Pancreas (tissue), 10 donors: ENCODE results near the gene GNAI1. TPM values are rescaled to one million over a fixed set of nuclear protein-coding genes. Genes with fewer than 3 reads are reported as not detected.

Source experiments
- ATAC-seq, 4 donors: fragments of 200-7000 bp; cut with Tn5 transposase; one replicate each; pipeline versions ENCODE4 v1.8.0 to v1.9.1; 2020; ENCODE audit warnings: mild to moderate bottlenecking in 4 of 4, moderate library complexity in 4 of 4
- DNase-seq, 6 donors: peaks; one replicate each; pipeline ENCODE4 v3.0.0-alpha.2; 2020
- FAIRE-seq: peaks from 2 replicates; lab custom pipeline; 2012; peaks lifted over from hg19 to GRCh38; lab: Jason Lieb, UNC
- H3K27ac ChIP-seq, 4 donors: fragments of 200-600 bp; sonication (generic); 1 replicate in 3 of 4; 2 replicates in 1 of 4; pipeline versions ENCODE4 v1.5.0 to v1.8.0; 2020
- H3K27me3 ChIP-seq, 4 donors: fragments of 200-600 bp; one replicate each; pipeline ENCODE4 v1.8.0; 2021
- H3K36me3 ChIP-seq, 3 donors: fragments of 200-600 bp; sonication (generic) in 1 of 3; one replicate each; pipeline versions ENCODE4 v1.5.0 to v1.8.0; 2020 to 2021
- H3K4me1 ChIP-seq, 3 donors: fragments of 200-600 bp; one replicate each; pipeline ENCODE4 v1.8.0; 2021
- H3K4me3 ChIP-seq, 4 donors: fragments of 200-600 bp; sonication (generic) in 2 of 4; one replicate each; pipeline versions ENCODE4 v1.5.0 to v1.8.0; 2020 to 2021
- H3K9me3 ChIP-seq, 4 donors: fragments of 200-600 bp; one replicate each; pipeline ENCODE4 v1.8.0; 2021
- CTCF ChIP-seq, 4 donors: fragments of 200-600 bp; sonication (generic) in 3 of 4; IDR thresholded peaks; one replicate each; pipeline versions ENCODE4 v1.5.0 to v1.8.0; 2021; ENCODE audit warnings: antibody characterized with exemption in 4 of 4
- WGBS, 2 donors: extraction: QIAGEN DNeasy Blood & Tissue Kit; methylation state at CpG; one replicate each; pipeline ENCODE4 v1.1.7; 2013; 5-methylcytosine and 5-hydroxymethylcytosine counted together
- intact Hi-C, 3 donors: fragments of 100-400 bp; cut with DNase I; formaldehyde crosslinking; loops; one replicate each; pipeline versions ENCODE4 v1.11.1 to v1.14.2; 2022
- polyA plus RNA-seq, 2 donors: library from polyadenylated mRNA; stranded (reverse); fragments of 200-250 nt; gene quantifications; one replicate each; pipeline ENCODE4 v1.2.3, GENCODE V29; 2013
- total RNA-seq, 6 donors: library from RNA; stranded (reverse); fragmentation: NEBNext Ultra II Directional in 4 of 6; extraction: Animal tissue kit (Norgen Biotek cat#: 25700) in 4 of 6; gene quantifications; one replicate each; pipeline versions ENCODE4 v1.2.1 to v1.2.4, GENCODE V29; 2021 to 2023
- donor health status: healthy with polysubstance abuse.
- donor health status: DM: no; HTN: no; CAD: no; lungs with moderate emphysema.
- donor health status: DM: no; HTN: no; CAD: no.
- donor health status: control.
- donor health status: control.
- donor health status: Bipolar disorder and iron deficiency.
- donor health status: DM: yes; HTN: yes; CAD: no.
- donor health status: DM: no; HTN: no; CAD: no.
- donor health status: DM: no; HTN: no; CAD: no.
- donor health status: DM: yes; HTN: yes; CAD: no.

The GNAI1 gene
- total and polyA plus RNA-seq, 8 donors = 3.0 to 25.9 (median 5.4) TPM

- no peak overlapping the region for H3K27ac ChIP-seq
Measured at GRCh38 chr7:80236681-80237080, 102.0 kb downstream of the GNAI1 start.

GRCh38 chr7:80240265-80241025 is 105.8 kb downstream of the GNAI1 start:
- Histone ChIP-seq H3K9me3 (no peaks in the 10 kb centered on the region), H3K27ac (no peak overlapping the region), H3K27me3 (no peaks in the 10 kb centered on the region), H3K4me3 (no peak overlapping the region), H3K36me3 (no peaks in the 10 kb centered on the region), H3K4me1 (no peaks in the 10 kb centered on the region)
- TF ChIP-seq CTCF (IDR thresholded peaks at IDR 0.05) = no peak
- DNase-seq (no peak), ATAC-seq (no peak), FAIRE-seq (no peak)
- intact Hi-C loops = no loop called here
- whole genome bisulfite sequencing, 2 donors = 85 to 89% methylated on average over 4 of the region's 4 CpGs

More at GRCh38 chr7:80236681-80237080, 102.0 kb downstream of the GNAI1 start:
- DNase-seq = no peak
- intact Hi-C loops = no loop called here
- Histone ChIP-seq H3K4me1 (no peaks in the 10 kb centered on the region), H3K4me3 (no peak overlapping the region), H3K36me3 (no peaks in the 10 kb centered on the region), H3K9me3 (no peaks in the 10 kb centered on the region), H3K27me3 (no peaks in the 10 kb centered on the region)
- ATAC-seq = no peak
- 90 to 91% methylated on average over 1 of the region's 1 CpG for WGBS, 2 donors
- FAIRE-seq = no peak
- no peak for TF ChIP-seq CTCF (IDR thresholded peaks at IDR 0.05)

GRCh38 chr7:80241671-80242070 is 107.0 kb downstream of the GNAI1 start:
- Histone ChIP-seq H3K4me1 (no peaks in the 10 kb centered on the region), H3K4me3 (no peak overlapping the region), H3K9me3 (no peaks in the 10 kb centered on the region), H3K27me3 (no peaks in the 10 kb centered on the region), H3K36me3 (no peaks in the 10 kb centered on the region), H3K27ac (no peak overlapping the region)
- DNase-seq = no peak
- ATAC-seq = no peak
- no peak for TF ChIP-seq CTCF (IDR thresholded peaks at IDR 0.05)
- WGBS, 2 donors = 80 to 94% methylated on average over 1 of the region's 1 CpG
- FAIRE-seq = no peak
- intact Hi-C loops = no loop called here

- DNase-seq (no peak), FAIRE-seq (no peak), ATAC-seq (peak in 1 of 4 donors; percentile 8)
- Histone ChIP-seq H3K27me3 (no peaks in the 10 kb centered on the region), H3K36me3 (no peaks in the 10 kb centered on the region), H3K4me3 (no peak overlapping the region), H3K9me3 (no peaks in the 10 kb centered on the region), H3K4me1 (no peaks in the 10 kb centered on the region), H3K27ac (no peak overlapping the region)
- intact Hi-C loops = no loop called here
- 49 to 54% methylated on average over 4 of the region's 4 CpGs for WGBS, 2 donors
- no peak for TF ChIP-seq CTCF (IDR thresholded peaks at IDR 0.05)
Measured at GRCh38 chr7:80243425-80243824, 108.8 kb downstream of the GNAI1 start.
